RWPE2 (cell line): ENCODE results near the gene PPARA.

Source experiments
- ATAC-seq: fragments of 200-7000 bp; cut with Tn5 transposase; 3 replicates; pipeline ENCODE4 v1.9.1; 2021; ENCODE audit warnings: low read depth
- DNase-seq: peaks from one replicate; pipeline ENCODE4 v3.0.0-alpha.2; 2020; ENCODE audit warnings: low spot score
- H3K27ac ChIP-seq: fragments of 450-650 bp; 2 replicates; pipeline ENCODE4 v1.5.1; 2017; ENCODE audit warnings: mild to moderate bottlenecking; ENCODE audit not compliant: poor library complexity, severe bottlenecking
- H3K27me3 ChIP-seq: fragments of 250-450 bp; sonication (Bioruptor Pico); 2 replicates; pipeline ENCODE4 v1.5.1; 2021; ENCODE audit warnings: mild to moderate bottlenecking, moderate library complexity; ENCODE audit not compliant: insufficient read depth, poor library complexity, severe bottlenecking
- H3K36me3 ChIP-seq: fragments of 250-450 bp; sonication (Bioruptor Pico); 2 replicates; pipeline ENCODE4 v1.5.1; 2020; ENCODE audit warnings: low read depth, mild to moderate bottlenecking, moderate library complexity
- H3K4me1 ChIP-seq: fragments of 250-450 bp; sonication (Bioruptor Pico); 2 replicates; pipeline ENCODE4 v1.5.1; 2021; ENCODE audit warnings: mild to moderate bottlenecking, moderate library complexity; ENCODE audit not compliant: insufficient read depth, poor library complexity, severe bottlenecking
- H3K4me3 ChIP-seq: fragments of 250-450 bp; sonication (Bioruptor Pico); 2 replicates; pipeline ENCODE4 v1.5.1; 2021; ENCODE audit warnings: mild to moderate bottlenecking, moderate library complexity; ENCODE audit not compliant: severe bottlenecking
- H3K9me3 ChIP-seq: fragments of 250-450 bp; sonication (Bioruptor Pico); 2 replicates; pipeline ENCODE4 v1.5.1; 2021; ENCODE audit warnings: mild to moderate bottlenecking, moderate library complexity; ENCODE audit not compliant: severe bottlenecking
- CTCF ChIP-seq: fragments of 450-650 bp; IDR thresholded peaks from one replicate; pipeline ENCODE4 v1.5.1; 2017; ENCODE audit warnings: mild to moderate bottlenecking, moderate library complexity; ENCODE audit not compliant: poor library complexity, severe bottlenecking

Gene PPARA

DNA sequence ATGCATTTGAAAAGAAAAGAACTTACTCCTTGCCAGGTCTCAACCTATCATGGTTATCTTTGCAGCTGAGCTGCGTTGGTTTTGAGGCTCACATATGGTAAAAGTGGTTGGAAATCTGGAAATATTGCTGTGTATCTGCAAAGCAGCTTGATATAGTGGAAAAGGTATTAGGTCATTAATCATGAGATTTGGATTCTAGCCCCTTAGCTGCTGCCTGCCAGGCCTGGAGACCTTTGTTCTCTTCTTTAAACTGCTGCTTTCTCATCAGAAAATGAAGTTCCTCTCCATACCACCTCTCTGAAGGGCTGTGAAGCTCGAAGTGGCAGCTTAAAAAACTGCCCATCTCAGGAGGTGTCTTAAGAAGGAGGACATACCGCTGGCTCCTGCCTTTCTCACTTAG is 5.7 kb downstream of the PPARA start:
- Histone ChIP-seq H3K27me3 (no peaks in the 10 kb centered on the region), H3K9me3 (no peaks in the 10 kb centered on the region), H3K36me3 (peaks cover 18% of the 10 kb centered on the region; the same call in 1 of the 2 replicates), H3K27ac (no peak overlapping the region), H3K4me3 (no peak overlapping the region), H3K4me1 (no peaks in the 10 kb centered on the region)
- TF ChIP-seq CTCF: no peak
- no peak for DNase-seq
- ATAC-seq: no peak

GRCh38 chr22:46158283-46158682 is 8.0 kb downstream of the PPARA start:
- no peak for ATAC-seq

GRCh38 chr22:46159212-46159611 is 8.9 kb downstream of the PPARA start:
- Histone ChIP-seq H3K4me1 (no peaks in the 10 kb centered on the region), H3K27ac (no peak overlapping the region), H3K9me3 (no peaks in the 10 kb centered on the region), H3K4me3 (no peak overlapping the region), H3K27me3 (no peaks in the 10 kb centered on the region), H3K36me3 (peaks cover 5% of the 10 kb centered on the region; the same call in 1 of the 2 replicates)
- no peak for ATAC-seq
- no peak for DNase-seq
- TF ChIP-seq CTCF: no peak

More at GRCh38 chr22:46158283-46158682, 8.0 kb downstream of the PPARA start:
- DNase-seq: no peak
- Histone ChIP-seq H3K27ac (no peak overlapping the region), H3K4me3 (no peak overlapping the region), H3K4me1 (no peaks in the 10 kb centered on the region), H3K36me3 (peaks cover 11% of the 10 kb centered on the region; the same call in 1 of the 2 replicates), H3K9me3 (no peaks in the 10 kb centered on the region), H3K27me3 (no peaks in the 10 kb centered on the region)
- no peak for TF ChIP-seq CTCF

DNA sequence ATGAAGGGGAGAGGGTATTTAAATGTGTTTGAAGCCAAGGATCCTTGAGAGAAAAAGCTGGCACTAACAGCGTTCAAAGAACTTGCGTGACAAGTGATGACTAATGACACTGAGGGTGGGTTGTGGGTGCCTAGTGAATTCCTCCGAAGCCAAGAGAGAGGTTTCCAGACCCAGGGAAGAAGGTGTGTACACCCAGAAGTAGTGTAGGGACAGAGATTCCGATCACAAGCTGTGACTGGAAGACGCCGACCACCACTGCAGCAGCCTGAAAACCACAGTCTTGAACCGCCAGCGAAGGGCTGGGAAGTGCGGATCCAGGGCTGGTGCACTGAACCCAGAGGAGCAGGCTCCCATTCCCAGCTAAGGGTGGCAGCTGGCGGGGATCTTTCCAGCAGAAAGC is 9.5 kb downstream of the PPARA start:
- Histone ChIP-seq H3K4me1 (no peaks in the 10 kb centered on the region), H3K36me3 (0 out of 2 replicates have a peak, but pooled peaks cover 3% of the 10 kb centered on the region), H3K4me3 (no peak overlapping the region), H3K27ac (no peak overlapping the region), H3K9me3 (no peaks in the 10 kb centered on the region), H3K27me3 (no peaks in the 10 kb centered on the region)
- DNase-seq: no peak
- no peak for TF ChIP-seq CTCF
- no peak for ATAC-seq

DNA sequence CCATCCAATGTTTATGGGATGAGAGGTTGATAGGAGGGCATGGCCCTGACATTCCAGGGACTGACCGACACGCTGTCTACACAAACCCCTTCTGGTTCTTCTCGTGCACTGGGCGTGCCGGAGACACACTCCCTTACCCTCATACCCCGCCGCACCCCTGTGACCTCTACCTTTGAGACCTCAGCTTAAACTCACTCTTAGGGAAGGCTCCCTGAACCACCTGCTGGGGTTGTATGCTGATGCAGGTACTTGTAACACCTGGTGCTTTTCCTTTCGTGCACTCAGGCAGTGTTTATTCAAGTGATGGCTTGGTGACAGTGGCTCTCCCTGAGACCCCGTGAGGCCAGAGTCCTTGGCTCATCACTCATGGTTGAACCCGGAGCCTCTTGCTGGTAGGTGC is 12.0 kb downstream of the PPARA start:
- no peak for TF ChIP-seq CTCF
- no peak overlapping the region for H3K4me3 ChIP-seq
- H3K9me3 ChIP-seq: no peaks in the 10 kb centered on the region
- no peaks in the 10 kb centered on the region for H3K4me1 ChIP-seq
- H3K27ac ChIP-seq: no peak overlapping the region
- H3K36me3 ChIP-seq: no peaks in the 10 kb centered on the region
- DNase-seq (no peak), ATAC-seq (no peak)
- H3K27me3 ChIP-seq: no peaks in the 10 kb centered on the region
